IMR-90 (cell line): ENCODE results near the gene EZR. TPM values are rescaled to one million over a fixed set of nuclear protein-coding genes. Genes with fewer than 3 reads are reported as not detected.
A peak's percentile ranks its signal among the peaks of the same experiment; 100 is the strongest.

Experiments used
- ATAC-seq: fragments of 200-7000 bp; cut with Tn5 transposase; 2 replicates; pipeline ENCODE4 v1.9.1; 2020; ENCODE audit warnings: low read depth, mild to moderate bottlenecking, moderate library complexity
- BruUV-seq: library from RNA; stranded (reverse); fragments of 400-500 nt; replicated peaks from 2 replicates; lab custom pipeline; 2021; lab: Mats Ljungman, UMichigan
- CTCF ChIA-PET: fragments of 300-600 bp; formaldehyde crosslinking; extraction: SDS; loops from one replicate; lab custom pipeline; 2021; ENCODE audit warnings: antibody characterized with exemption; lab: Yijun Ruan, JAX
- POLR2A ChIA-PET: fragments of 300-600 bp; sonication (Branson Sonifier 250); formaldehyde crosslinking; loops from one replicate; lab custom pipeline; 2022; ENCODE audit warnings: antibody characterized with exemption; ENCODE audit not compliant: unreplicated experiment; lab: Charles Lee
- DNase-seq: peaks from one replicate; pipeline ENCODE4 v3.0.0; 2013
- H2AFZ ChIP-seq: replicated peaks from 2 replicates; pipeline ENCODE3; 2013; ENCODE audit warnings: low read length, mild to moderate bottlenecking; ENCODE audit not compliant: poor library complexity
- H2AK5ac ChIP-seq: 2 replicates; pipeline ENCODE4 v1.6.1; 2013; ENCODE audit warnings: low read depth, low read length, inconsistent platforms
- H2AK9ac ChIP-seq: replicated peaks from 2 replicates; pipeline ENCODE3; 2013; ENCODE audit warnings: mild to moderate bottlenecking, low read depth, low read length, moderate library complexity; ENCODE audit not compliant: poor library complexity
- H2BK120ac ChIP-seq: 2 replicates; pipeline ENCODE4 v1.6.1; 2013; ENCODE audit warnings: low read depth, low read length, inconsistent platforms
- H2BK15ac ChIP-seq: 3 replicates; pipeline ENCODE4 v1.6.1; 2013; ENCODE audit warnings: low read depth, low read length, inconsistent platforms
- H2BK20ac ChIP-seq: 2 replicates; pipeline ENCODE4 v1.6.1; 2013; ENCODE audit warnings: low read depth, mild to moderate bottlenecking, inconsistent platforms, low read length, moderate library complexity
- H2BK5ac ChIP-seq: 2 replicates; pipeline ENCODE4 v1.6.1; 2013; ENCODE audit warnings: mild to moderate bottlenecking, low read depth, low read length, inconsistent platforms; ENCODE audit not compliant: poor library complexity, severe bottlenecking
- H3K14ac ChIP-seq: replicated peaks from 2 replicates; pipeline ENCODE4 v1.6.1; 2013; ENCODE audit warnings: low read depth, low read length, inconsistent platforms
- H3K18ac ChIP-seq: 2 replicates; pipeline ENCODE4 v1.6.1; 2013; ENCODE audit warnings: low read depth, low read length, control low read depth
- H3K23ac ChIP-seq: 2 replicates; pipeline ENCODE4 v1.6.1; 2013; ENCODE audit warnings: low read depth, low read length, inconsistent platforms
- H3K27ac ChIP-seq: 2 replicates; pipeline ENCODE4 v1.5.1; 2013; ENCODE audit warnings: mild to moderate bottlenecking, control low read depth, low read length; ENCODE audit not compliant: insufficient read depth
- H3K27me3 ChIP-seq: 2 replicates; pipeline ENCODE4 v1.6.1; 2013; ENCODE audit warnings: low read length; ENCODE audit not compliant: control insufficient read depth, insufficient read depth
- H3K36me3 ChIP-seq: 2 replicates; pipeline ENCODE4 v1.6.1; 2013; ENCODE audit warnings: low read length, mixed read lengths; ENCODE audit not compliant: control insufficient read depth, insufficient read depth
- H3K4ac ChIP-seq: 2 replicates; pipeline ENCODE4 v1.6.1; 2013; ENCODE audit warnings: low read depth, low read length, inconsistent platforms
- H3K4me1 ChIP-seq: 2 replicates; pipeline ENCODE4 v1.6.1; 2013; ENCODE audit warnings: low read length, mixed read lengths; ENCODE audit not compliant: control insufficient read depth, insufficient read depth
- H3K4me2 ChIP-seq: 2 replicates; pipeline ENCODE4 v1.6.1; 2013; ENCODE audit warnings: low read depth, mild to moderate bottlenecking, control low read depth, low read length, moderate library complexity
- H3K4me3 ChIP-seq: 2 replicates; pipeline ENCODE4 v1.5.1; 2013; ENCODE audit warnings: low read depth, mild to moderate bottlenecking, control low read depth, low read length, moderate library complexity; ENCODE audit not compliant: insufficient read depth
- H3K56ac ChIP-seq: 2 replicates; pipeline ENCODE4 v1.6.1; 2013; ENCODE audit warnings: low read length, inconsistent platforms; ENCODE audit not compliant: insufficient read depth; ENCODE audit errors: extremely low read depth
- H3K79me1 ChIP-seq, 2 experiments: 2 replicates each; pipeline ENCODE4 v1.6.1; 2013; ENCODE audit warnings: low read length in 2 of 2, inconsistent platforms in 1 of 2, low read depth in 1 of 2
- H3K9ac ChIP-seq: 2 replicates; pipeline ENCODE4 v1.6.1; 2013; ENCODE audit warnings: low read depth, low read length, control low read depth
- H3K9me1 ChIP-seq: 2 replicates; pipeline ENCODE4 v1.6.1; 2013; ENCODE audit warnings: low read length, inconsistent platforms; ENCODE audit not compliant: insufficient read depth
- H3K9me3 ChIP-seq: 2 replicates; pipeline ENCODE4 v1.6.1; 2013; ENCODE audit warnings: low read length; ENCODE audit not compliant: control insufficient read depth, insufficient read depth
- H4K20me1 ChIP-seq: 2 replicates; pipeline ENCODE4 v1.6.1; 2013; ENCODE audit warnings: low read length, inconsistent platforms; ENCODE audit not compliant: insufficient read depth
- H4K5ac ChIP-seq: 2 replicates; pipeline ENCODE4 v1.6.1; 2013; ENCODE audit warnings: mild to moderate bottlenecking, low read depth, low read length, control low read depth
- H4K8ac ChIP-seq, 2 experiments: 2 replicates each; pipeline ENCODE4 v1.6.1; 2013; ENCODE audit warnings: low read depth in 2 of 2, low read length in 2 of 2, control low read depth in 1 of 2, inconsistent platforms in 1 of 2
- H4K91ac ChIP-seq: 2 replicates; pipeline ENCODE4 v1.6.1; 2013; ENCODE audit warnings: low read depth, low read length, inconsistent platforms; ENCODE audit not compliant: insufficient read depth
- CEBPB ChIP-seq: IDR thresholded peaks from 2 replicates; pipeline ENCODE4 v1.6.1; 2012; ENCODE audit warnings: low read depth, low read length, improper control_type of control experiment
- MAZ ChIP-seq: IDR thresholded peaks from 2 replicates; pipeline ENCODE4 v1.6.1; 2012; ENCODE audit warnings: low read depth, mild to moderate bottlenecking, low read length, improper control_type of control experiment, moderate library complexity, borderline replicate concordance
- NFE2L2 ChIP-seq: fragments of 150-350 bp; IDR thresholded peaks from 2 replicates; pipeline ENCODE4 v1.6.1; 2016; ENCODE audit warnings: low read depth, mild to moderate bottlenecking, low read length
- WGBS, 2 experiments: methylation state at CpG; one replicate each; pipeline versions ENCODE4 v1.1.5 to v1.1.7; 2013; ENCODE audit warnings: missing lambda C conversion rate in 2 of 2; ENCODE audit not compliant: insufficient read length in 1 of 2; ENCODE audit errors: extremely low coverage in 2 of 2; 5-methylcytosine and 5-hydroxymethylcytosine counted together
- dilution Hi-C: fragments of 300-500 bp; cut with HindIII; formaldehyde crosslinking; loops from one replicate; pipeline ENCODE4 v1.14.3; 2018; ENCODE audit warnings: low sequenced_read_pairs; ENCODE audit not compliant: unreplicated experiment
- in situ Hi-C: fragments of 300-500 bp; cut with MboI; formaldehyde crosslinking; loops from 3 replicates; pipeline ENCODE4 v1.14.3; 2019; ENCODE audit warnings: low sequenced_read_pairs, inconsistent platforms, mixed read lengths
- intact Hi-C: fragments of 100-400 bp; cut with micrococcal nuclease; formaldehyde crosslinking; loops from 2 replicates; pipeline ENCODE4 v1.10.0; 2022
- polyA plus RNA-seq, 3 experiments: library from polyadenylated mRNA; depleted of rRNA; stranded (reverse); fragments of >200 nt; gene quantifications; 2 replicates each; pipeline ENCODE4 v1.2.3, GENCODE V29; 2012; ENCODE audit warnings: low replicate concordance in 1 of 3
- total RNA-seq: library from RNA; depleted of rRNA; stranded (reverse); fragments of >200 nt; gene quantifications from 2 replicates; pipeline ENCODE4 v1.2.3, GENCODE V29; 2012

Gene EZR
- total and polyA plus RNA-seq, 2 of the 4 experiments (the other 2 are of a cell fraction), result 83.8 to 145 TPM

DNA sequence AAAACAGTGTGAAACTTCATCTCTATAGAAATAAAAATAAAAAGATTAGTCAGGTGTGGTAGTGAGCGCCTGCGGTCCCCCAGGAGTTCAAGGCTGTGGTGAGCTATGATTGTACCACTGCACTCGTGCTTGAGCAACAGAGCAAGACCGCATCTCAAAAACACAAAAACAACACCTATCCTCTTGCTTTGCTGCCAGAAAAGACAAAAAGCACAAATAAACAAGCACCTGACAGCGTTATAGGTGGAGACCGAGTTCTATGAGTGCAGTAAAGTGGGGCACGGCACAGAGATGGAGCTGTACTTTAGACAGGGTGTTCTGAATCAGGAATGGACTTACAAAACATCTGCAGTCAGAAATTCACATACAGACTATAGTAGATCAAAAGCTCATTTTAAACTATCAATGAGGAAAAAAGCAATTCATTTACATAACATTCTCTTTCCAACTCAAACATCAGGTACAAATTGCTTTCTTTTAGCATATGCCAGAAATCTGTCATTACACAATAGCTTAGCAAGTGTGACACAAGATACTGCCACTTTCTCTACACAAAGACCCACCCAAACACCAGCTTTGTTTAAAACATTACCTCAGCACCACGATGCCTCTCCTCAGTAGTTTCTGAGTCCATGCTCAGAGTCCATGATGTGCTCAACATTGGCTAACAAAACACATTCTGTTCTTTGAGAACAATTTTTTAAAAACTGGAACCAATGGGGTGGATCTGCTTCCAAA is 10.1 kb downstream of the EZR start:
- Histone ChIP-seq H4K20me1 (peaks cover 25% of the 10 kb centered on the region), H4K8ac (peak overlapping the region in 1 of 2 experiments; percentile 6; a peak in 1 of 4 replicates), H2BK120ac (no peak overlapping the region), H3K23ac (peak overlapping the region; percentile 17; the same call in 1 of the 2 replicates), H3K18ac (no peak overlapping the region), H2AFZ (no peak overlapping the region), H3K4ac (no peak overlapping the region), H3K4me1 (peaks cover 6% of the 10 kb centered on the region), H2BK5ac (no peak overlapping the region), H2BK20ac (no peak overlapping the region), H3K4me2 (no peak overlapping the region), H2BK15ac (no peak overlapping the region), H3K27ac (no peak overlapping the region), H3K9me3 (no peaks in the 10 kb centered on the region), H3K36me3 (peaks cover 5% of the 10 kb centered on the region), H4K5ac (no peak overlapping the region), H3K9ac (no peak overlapping the region), H3K14ac (peak overlapping the region; percentile 27; the same call in 1 of the 2 replicates), H4K91ac (no peak overlapping the region), H3K79me1 (peaks cover 31 to 66% of the 10 kb centered on the region in 2 experiments), H2AK9ac (no peak overlapping the region), H3K27me3 (no peaks in the 10 kb centered on the region), H3K4me3 (no peak overlapping the region), H3K56ac (no peak overlapping the region), H3K9me1 (peaks cover 19% of the 10 kb centered on the region), H2AK5ac (no peak overlapping the region)
- in situ Hi-C loops, result no loop called here
- ATAC-seq, result 0 out of 2 replicates have a peak, but pooled peaks have one; percentile 46
- DNase-seq, result no peak
- BruUV-seq, result no TSS peak
- CTCF ChIA-PET, result no interaction called here
- intact Hi-C loops, result no loop called here
- TF ChIP-seq CEBPB (peak; percentile 66), NFE2L2 (no peak), MAZ (no peak)
- WGBS, 2 experiments, result no CpG with 5 or more reads among the region's 8 CpGs
- dilution Hi-C loops, result no loop called here
- POLR2A ChIA-PET, result no interaction called here
